Stimulated activated CD4-positive, alpha-beta T cell treated with anti-CD3 and anti-CD28 coated beads, TNF-alpha, amount 100 ng/mL, for 24 hours (primary cell): ENCODE data around the gene SAMD14.
A peak's percentile ranks its signal among the peaks of the same experiment; 100 is the strongest.

Experiments
- DNase-seq, 3 experiments: peaks; one replicate each; pipeline ENCODE4 v3.0.0-alpha.2; 2020; ENCODE audit warnings: low read depth in 3 of 3

Gene SAMD14

GRCh38 chr17:50148226-50149090 is 18.5 kb upstream of the SAMD14 start:
- DNase-seq: peak; percentile 48 to 81 (median 56)

GRCh38 chr17:50147841-50148225 is 17.9 kb upstream of the SAMD14 start:
- no peak for DNase-seq

- DNase-seq: no peak
Measured at GRCh38 chr17:50146927-50147665, 17.1 kb upstream of the SAMD14 start.

GRCh38 chr17:50146230-50146926 is 16.4 kb upstream of the SAMD14 start:
- DNase-seq: no peak

- no peak for DNase-seq
Measured at GRCh38 chr17:50145532-50146229, 15.7 kb upstream of the SAMD14 start.

GRCh38 chr17:50144845-50145531 is 15.0 kb upstream of the SAMD14 start:
- no peak for DNase-seq

GRCh38 chr17:50144355-50144754 is 14.4 kb upstream of the SAMD14 start:
- no peak for DNase-seq

- DNase-seq: no peak
Measured at GRCh38 chr17:50143461-50144176, 13.7 kb upstream of the SAMD14 start.

GRCh38 chr17:50141745-50142110 is 11.8 kb upstream of the SAMD14 start:
- no peak for DNase-seq

- DNase-seq: no peak
Measured at GRCh38 chr17:50141026-50141744, 11.2 kb upstream of the SAMD14 start.

- DNase-seq: peak; percentile 57 to 80 (median 62)
Measured at GRCh38 chr17:50139950-50140885, 10.3 kb upstream of the SAMD14 start.

GRCh38 chr17:50139185-50139783 is 9.3 kb upstream of the SAMD14 start:
- DNase-seq: no peak

- no peak for DNase-seq
Measured at GRCh38 chr17:50137042-50137441, 7.1 kb upstream of the SAMD14 start.

GRCh38 chr17:50136096-50136687 is 6.2 kb upstream of the SAMD14 start:
- DNase-seq: no peak

GRCh38 chr17:50135316-50136095 is 5.5 kb upstream of the SAMD14 start:
- no peak for DNase-seq

- no peak for DNase-seq
Measured at GRCh38 chr17:50134206-50135110, 4.5 kb upstream of the SAMD14 start.
